ENCODE measurements around the gene KMT2E.

KMT2E gene

DNA sequence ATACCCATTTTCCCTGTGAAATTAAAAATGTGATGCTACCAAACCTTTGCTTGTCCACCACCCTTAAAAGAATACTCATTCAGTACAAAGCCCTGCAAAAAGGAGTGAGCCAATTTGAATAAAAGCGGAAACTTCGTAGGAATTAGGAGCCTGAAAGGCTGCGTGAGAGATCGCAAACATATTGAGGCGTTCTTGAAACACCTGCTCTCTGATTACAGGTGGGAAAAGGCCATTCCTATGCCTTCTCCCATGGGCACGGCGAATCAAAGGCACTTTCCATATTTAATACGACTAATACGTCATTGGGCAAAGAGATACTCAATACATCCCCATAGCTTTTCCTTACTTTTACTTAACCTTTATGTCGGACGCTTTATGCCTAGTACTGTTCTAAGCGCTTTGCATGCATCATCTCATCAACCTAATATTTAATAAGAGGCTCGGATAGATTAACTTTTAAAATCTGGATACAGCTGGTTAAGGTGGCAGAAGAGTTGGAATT is 30.9 kb upstream of the KMT2E start:
- Histone ChIP-seq H3K4me1 (ENCODE audit: insufficient read depth, low read length, severe bottlenecking) (peaks cover 54% of the 10 kb centered on the region), H4K20me1 (ENCODE audit: insufficient read depth, low read length) (0 out of 2 replicates have a peak, but pooled peaks cover 4% of the 10 kb centered on the region), H3K9me2 (ENCODE audit: low read depth, low read length) (no peaks in the 10 kb centered on the region), H3K4me2 (ENCODE audit: low read length) (peak overlapping the region; percentile 93), H3K4me3 (ENCODE audit: low read depth, low read length, poor library complexity, severe bottlenecking) (peak overlapping the region; percentile 72), H3F3A (ENCODE audit: insufficient read depth, low read length) (peaks cover 23% of the 10 kb centered on the region; the same call in 1 of the 2 replicates), H3K79me2 (ENCODE audit: insufficient read depth, low read length) (peaks cover 31% of the 10 kb centered on the region), H3K27ac (ENCODE audit: low read depth, low read length, poor library complexity, severe bottlenecking) (peak overlapping the region; percentile 92), H3K36me3 (ENCODE audit: insufficient read depth, low read length) (peaks cover 13% of the 10 kb centered on the region; the same call in 1 of the 2 replicates), H3K27me3 (ENCODE audit: insufficient read depth, low read length) (no peaks in the 10 kb centered on the region), H2AFZ (ENCODE audit: low read length) (no peak overlapping the region), H3K9ac (ENCODE audit: low read length) (peak overlapping the region; percentile 87), H3K9me3 (ENCODE audit: low read length) (no peaks in the 10 kb centered on the region)
- TF ChIP-seq EZH2 (IDR thresholded peaks at IDR 0.05; ENCODE audit: borderline replicate concordance, low read length) (no peak), CTCF (IDR thresholded peaks at IDR 0.05; ENCODE audit: low read length) (no peak)

- H3K36me3 ChIP-seq (ENCODE audit: insufficient read depth, low read length), result peaks cover 13% of the 10 kb centered on the region; the same call in 1 of the 2 replicates
- H3K9me2 ChIP-seq (ENCODE audit: low read depth, low read length), result no peaks in the 10 kb centered on the region
- H3K79me2 ChIP-seq (ENCODE audit: insufficient read depth, low read length), result peaks cover 31% of the 10 kb centered on the region
- no peak overlapping the region for H2AFZ ChIP-seq (ENCODE audit: low read length)
- H3K9me3 ChIP-seq (ENCODE audit: low read length), result no peaks in the 10 kb centered on the region
- H3K4me1 ChIP-seq (ENCODE audit: insufficient read depth, low read length, severe bottlenecking), result peaks cover 48% of the 10 kb centered on the region
- 0 out of 2 replicates have a peak, but pooled peaks cover 4% of the 10 kb centered on the region for H4K20me1 ChIP-seq (ENCODE audit: insufficient read depth, low read length)
- H3K27ac ChIP-seq (ENCODE audit: low read depth, low read length, poor library complexity, severe bottlenecking), result peak overlapping the region; percentile 92
- H3F3A ChIP-seq (ENCODE audit: insufficient read depth, low read length), result peaks cover 23% of the 10 kb centered on the region; the same call in 1 of the 2 replicates
- H3K27me3 ChIP-seq (ENCODE audit: insufficient read depth, low read length), result no peaks in the 10 kb centered on the region
- H3K9ac ChIP-seq (ENCODE audit: low read length), result peak overlapping the region; percentile 87
- TF ChIP-seq CTCF (IDR thresholded peaks at IDR 0.05; ENCODE audit: low read length), result peak; percentile 61; the same call in 1 of the 2 replicates
- TF ChIP-seq EZH2 (IDR thresholded peaks at IDR 0.05; ENCODE audit: borderline replicate concordance, low read length), result no peak
- peak overlapping the region; percentile 93 for H3K4me2 ChIP-seq (ENCODE audit: low read length)
- H3K4me3 ChIP-seq (ENCODE audit: low read depth, low read length, poor library complexity, severe bottlenecking), result peak overlapping the region; percentile 72
Measured at GRCh38 chr7:104983578-104984539, 30.1 kb upstream of the KMT2E start.

DNA sequence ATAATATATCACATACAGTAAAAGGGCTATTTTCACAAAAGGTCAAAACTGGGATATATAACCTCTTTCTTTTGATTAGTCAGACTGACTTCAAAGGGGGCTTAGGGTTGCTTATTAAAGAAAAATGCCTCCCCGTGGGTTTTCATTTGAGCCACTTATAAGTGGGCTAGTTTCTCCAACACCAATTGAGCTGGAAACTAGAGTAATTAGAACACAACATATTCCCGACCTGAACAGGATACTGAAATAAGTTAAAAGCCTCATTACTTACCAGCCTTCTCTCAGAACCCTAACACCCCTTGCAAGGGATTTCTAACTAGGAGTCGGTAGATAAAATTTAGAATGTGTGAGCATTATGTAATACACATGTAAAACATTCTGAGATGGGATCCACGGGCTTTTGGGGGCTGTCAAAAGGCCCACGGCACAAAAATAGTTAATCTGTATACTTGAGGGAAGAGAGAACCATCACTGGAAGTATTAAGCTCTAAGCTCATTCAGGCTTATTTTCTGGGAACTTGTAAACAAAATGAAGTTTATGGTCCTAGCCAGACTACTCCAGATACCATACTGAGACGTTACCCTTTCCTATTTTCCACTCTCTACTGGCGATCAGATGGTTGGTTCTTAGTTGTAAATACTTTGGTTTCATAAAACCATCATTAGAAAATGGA is 29.3 kb upstream of the KMT2E start:
- Histone ChIP-seq H3K79me2 (ENCODE audit: insufficient read depth, low read length) (peaks cover 31% of the 10 kb centered on the region), H3K9ac (ENCODE audit: low read length) (peak overlapping the region; percentile 87), H3K9me3 (ENCODE audit: low read length) (no peaks in the 10 kb centered on the region), H3K36me3 (ENCODE audit: insufficient read depth, low read length) (peaks cover 13% of the 10 kb centered on the region; the same call in 1 of the 2 replicates), H3F3A (ENCODE audit: insufficient read depth, low read length) (peaks cover 23% of the 10 kb centered on the region; the same call in 1 of the 2 replicates), H2AFZ (ENCODE audit: low read length) (no peak overlapping the region), H3K4me1 (ENCODE audit: insufficient read depth, low read length, severe bottlenecking) (peaks cover 39% of the 10 kb centered on the region), H3K4me2 (ENCODE audit: low read length) (peak overlapping the region; percentile 93), H3K4me3 (ENCODE audit: low read depth, low read length, poor library complexity, severe bottlenecking) (peak overlapping the region; percentile 72), H3K27ac (ENCODE audit: low read depth, low read length, poor library complexity, severe bottlenecking) (peak overlapping the region; percentile 92), H4K20me1 (ENCODE audit: insufficient read depth, low read length) (0 out of 2 replicates have a peak, but pooled peaks cover 4% of the 10 kb centered on the region), H3K27me3 (ENCODE audit: insufficient read depth, low read length) (no peaks in the 10 kb centered on the region), H3K9me2 (ENCODE audit: low read depth, low read length) (no peaks in the 10 kb centered on the region)
- no peak for TF ChIP-seq CTCF (IDR thresholded peaks at IDR 0.05; ENCODE audit: low read length)
- TF ChIP-seq EZH2 (IDR thresholded peaks at IDR 0.05; ENCODE audit: borderline replicate concordance, low read length), result no peak
